ENCODE results near the gene RHOT2.
A peak's percentile ranks its signal among the peaks of the same experiment; 100 is the strongest.

The RHOT2 gene

DNA sequence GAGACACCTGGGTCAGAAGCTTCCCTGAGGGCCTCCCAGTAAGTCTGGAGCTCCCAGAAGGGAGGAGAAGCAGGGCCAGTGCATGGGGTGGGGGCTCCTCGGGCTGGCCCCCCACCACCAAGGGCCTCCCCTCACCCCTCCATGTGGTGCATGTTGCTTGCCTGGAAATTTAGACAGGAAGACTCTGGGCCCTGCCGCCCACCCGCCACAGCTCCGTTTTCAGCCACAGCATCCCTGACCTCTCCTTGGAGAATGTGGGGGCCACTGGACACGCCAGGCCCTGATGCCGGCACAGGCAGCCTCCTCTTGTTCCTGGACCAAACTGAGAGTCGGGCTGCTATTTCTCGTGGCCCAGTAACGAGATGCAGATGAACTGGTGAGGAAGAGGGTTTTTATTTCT is 29.1 kb upstream of the RHOT2 start:
- no peak overlapping the region for H4K8ac ChIP-seq (ENCODE audit: low read length)
- no peak overlapping the region for H3K4me2 ChIP-seq (ENCODE audit: low read length, poor library complexity, severe bottlenecking)
- no peak overlapping the region for H2AK5ac ChIP-seq (ENCODE audit: low read length, severe bottlenecking)
- no peaks in the 10 kb centered on the region for H3K27me3 ChIP-seq (ENCODE audit: control insufficient read depth in 1 of 2, insufficient read depth in 1 of 2, low read length in 2 of 2)
- H3K23ac ChIP-seq (ENCODE audit: low read length in 2 of 2), result no peak overlapping the region
- no peak overlapping the region for H2BK12ac ChIP-seq (ENCODE audit: low read length in 2 of 2)
- H3K9ac ChIP-seq (ENCODE audit: low read length), result no peak overlapping the region
- no peak overlapping the region for H3K27ac ChIP-seq (ENCODE audit: low read length, poor library complexity, severe bottlenecking)
- no peak for DNase-seq
- no peak overlapping the region for H3K4ac ChIP-seq (ENCODE audit: low read depth in 1 of 2, low read length in 2 of 2)
- 89% methylated on average over 7 of the region's 9 CpGs for WGBS
- no peak overlapping the region for H3K4me3 ChIP-seq (ENCODE audit: insufficient read depth in 1 of 2, low read depth in 1 of 2, low read length in 2 of 2)
- peaks cover 3 to 12% of the 10 kb centered on the region in 2 experiments for H3K36me3 ChIP-seq (ENCODE audit: control insufficient read depth in 1 of 2, insufficient read depth in 2 of 2, low read depth in 1 of 2, low read length in 2 of 2)
- no peak overlapping the region for H3K14ac ChIP-seq (ENCODE audit: low read length in 2 of 2)
- H2BK120ac ChIP-seq (ENCODE audit: low read depth, low read length), result no peak overlapping the region
- H3K4me1 ChIP-seq (ENCODE audit: control insufficient read depth, insufficient read depth, low read depth, low read length), result peaks cover 53% of the 10 kb centered on the region
- no peak overlapping the region for H2BK15ac ChIP-seq (ENCODE audit: low read depth, poor library complexity, severe bottlenecking)
- H3K79me1 ChIP-seq (replicated peaks; ENCODE audit: low read length, poor library complexity, severe bottlenecking), result peaks cover 25% of the 10 kb centered on the region
- H3K9me3 ChIP-seq (ENCODE audit: control insufficient read depth, low read length), result no peaks in the 10 kb centered on the region
- no peak overlapping the region for H3K18ac ChIP-seq (ENCODE audit: low read depth in 1 of 2, low read length in 2 of 2)
- H2AFZ ChIP-seq (ENCODE audit: low read depth, low read length), result no peak overlapping the region
- H4K91ac ChIP-seq (ENCODE audit: low read length), result no peak overlapping the region
- no peak overlapping the region for H2BK5ac ChIP-seq (ENCODE audit: low read depth, low read length, poor library complexity, severe bottlenecking)

DNA sequence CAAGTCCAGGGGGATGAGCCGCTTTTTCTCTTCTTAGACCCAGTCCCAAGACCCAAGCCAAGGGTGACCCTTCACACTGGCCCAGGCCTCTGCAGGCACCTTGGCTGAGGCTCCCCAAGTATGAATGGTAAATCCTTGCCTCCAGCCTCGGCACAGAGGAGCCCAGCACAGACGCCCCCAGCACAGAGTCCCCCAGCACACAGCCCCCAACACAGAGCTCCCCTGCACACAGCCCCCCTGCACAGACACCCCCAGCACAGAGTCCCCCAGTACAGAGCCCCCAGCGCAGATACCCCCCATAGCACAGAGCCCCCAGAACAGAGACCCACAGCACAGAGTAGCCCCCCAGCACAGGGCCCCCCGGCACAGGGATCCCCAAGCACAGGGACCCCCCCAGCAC is 27.3 kb upstream of the RHOT2 start:
- Histone ChIP-seq H4K91ac (ENCODE audit: low read length) (no peak overlapping the region), H2BK120ac (ENCODE audit: low read depth, low read length) (peak overlapping the region; percentile 94), H3K79me1 (replicated peaks; ENCODE audit: low read length, poor library complexity, severe bottlenecking) (peaks cover 23% of the 10 kb centered on the region), H3K9me3 (ENCODE audit: control insufficient read depth, low read length) (no peaks in the 10 kb centered on the region), H2BK15ac (ENCODE audit: low read depth, poor library complexity, severe bottlenecking) (no peak overlapping the region), H2AFZ (ENCODE audit: low read depth, low read length) (no peak overlapping the region), H2AK5ac (ENCODE audit: low read length, severe bottlenecking) (no peak overlapping the region), H3K4ac (ENCODE audit: low read depth in 1 of 2, low read length in 2 of 2) (no peak overlapping the region), H3K18ac (ENCODE audit: low read depth in 1 of 2, low read length in 2 of 2) (no peak overlapping the region), H3K23ac (ENCODE audit: low read length in 2 of 2) (no peak overlapping the region), H3K9ac (ENCODE audit: low read length) (no peak overlapping the region), H3K4me1 (ENCODE audit: control insufficient read depth, insufficient read depth, low read depth, low read length) (peaks cover 46% of the 10 kb centered on the region), H3K27ac (ENCODE audit: low read length, poor library complexity, severe bottlenecking) (no peak overlapping the region), H3K36me3 (ENCODE audit: control insufficient read depth in 1 of 2, insufficient read depth in 2 of 2, low read depth in 1 of 2, low read length in 2 of 2) (peaks cover 0 to 7% of the 10 kb centered on the region in 2 experiments), H3K27me3 (ENCODE audit: control insufficient read depth in 1 of 2, insufficient read depth in 1 of 2, low read length in 2 of 2) (no peaks in the 10 kb centered on the region), H2BK12ac (ENCODE audit: low read length in 2 of 2) (peak overlapping the region in 1 of 2 experiments; percentile 59), H3K14ac (ENCODE audit: low read length in 2 of 2) (no peak overlapping the region), H4K8ac (ENCODE audit: low read length) (no peak overlapping the region), H3K4me3 (ENCODE audit: insufficient read depth in 1 of 2, low read depth in 1 of 2, low read length in 2 of 2) (no peak overlapping the region), H3K4me2 (ENCODE audit: low read length, poor library complexity, severe bottlenecking) (no peak overlapping the region), H2BK5ac (ENCODE audit: low read depth, low read length, poor library complexity, severe bottlenecking) (no peak overlapping the region)
- no peak for DNase-seq
- 100% methylated on average over 3 of the region's 5 CpGs for WGBS

DNA sequence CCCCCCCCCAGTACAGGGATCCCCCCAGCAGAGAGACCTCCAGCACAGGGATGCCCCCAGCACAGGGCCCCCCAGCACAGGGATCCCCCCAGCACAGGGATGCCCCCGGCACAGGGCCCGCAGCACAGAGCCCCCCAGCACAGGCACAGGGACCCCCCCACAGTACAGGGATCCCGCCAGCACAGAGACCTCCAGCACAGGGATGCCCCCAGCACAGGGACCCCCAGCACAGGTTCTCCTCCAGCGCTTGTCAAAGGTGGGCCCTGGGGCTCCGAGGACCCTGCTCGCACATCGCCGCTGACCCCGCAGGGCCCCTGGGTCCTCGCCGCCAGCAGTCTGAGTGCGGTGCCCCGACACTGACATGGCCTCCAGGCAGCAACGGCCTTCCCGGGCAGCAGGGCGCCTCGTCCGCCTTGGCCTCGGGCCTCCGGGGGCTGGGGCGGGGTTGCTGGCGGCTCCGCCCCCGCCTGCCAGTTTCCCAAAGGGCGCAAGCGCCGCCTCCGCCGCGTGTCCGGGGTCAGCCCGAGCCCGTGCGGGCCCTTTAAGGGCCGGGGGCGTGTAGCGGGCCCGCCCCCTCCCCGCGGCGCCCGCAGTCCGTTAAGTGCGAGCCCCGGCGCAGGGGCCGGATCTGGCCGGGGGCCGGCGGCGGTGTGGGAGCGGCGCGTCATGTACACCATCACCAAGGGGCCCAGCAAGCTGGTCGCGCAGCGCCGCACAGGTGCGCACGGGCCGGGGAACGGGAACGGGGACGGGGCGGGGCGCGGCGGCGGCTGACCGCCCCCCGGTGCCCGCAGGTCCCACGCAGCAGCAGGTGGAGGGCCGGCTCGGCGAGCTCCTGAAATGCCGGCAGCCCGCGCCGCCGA is 26.4 kb upstream of the RHOT2 start, which contains the start of gene MCRIP2:
Gene MCRIP2 (plus strand): TSS at position 503 of the 863 bp plus-strand sequence. CDS start 164 bp downstream, at position 667.
- Histone ChIP-seq H2BK5ac (ENCODE audit: low read depth, low read length, poor library complexity, severe bottlenecking) (peak within 1 kb of the TSS; percentile 49), H3K9ac (ENCODE audit: low read length) (peak within 1 kb of the TSS; percentile 89), H3K27ac (ENCODE audit: low read length, poor library complexity, severe bottlenecking) (no peak within 1 kb of the TSS), H2BK12ac (ENCODE audit: low read length in 2 of 2) (peak within 1 kb of the TSS; percentile 18 to 84), H3K27me3 (ENCODE audit: control insufficient read depth in 1 of 2, insufficient read depth in 1 of 2, low read length in 2 of 2) (no peaks in the 10 kb centered on the region), H2AFZ (ENCODE audit: low read depth, low read length) (peak within 1 kb of the TSS; percentile 70), H2BK120ac (ENCODE audit: low read depth, low read length) (peak within 1 kb of the TSS; percentile 94), H3K18ac (ENCODE audit: low read depth in 1 of 2, low read length in 2 of 2) (peak within 1 kb of the TSS; percentile 88 to 98), H3K23ac (ENCODE audit: low read length in 2 of 2) (peak within 1 kb of the TSS in 1 of 2 experiments; percentile 83), H4K91ac (ENCODE audit: low read length) (peak within 1 kb of the TSS; percentile 70), H3K4ac (ENCODE audit: low read depth in 1 of 2, low read length in 2 of 2) (peak within 1 kb of the TSS; percentile 83 to 87), H3K4me1 (ENCODE audit: control insufficient read depth, insufficient read depth, low read depth, low read length) (peaks cover 49% of the 10 kb centered on the region), H3K9me3 (ENCODE audit: control insufficient read depth, low read length) (no peaks in the 10 kb centered on the region), H3K36me3 (ENCODE audit: control insufficient read depth in 1 of 2, insufficient read depth in 2 of 2, low read depth in 1 of 2, low read length in 2 of 2) (peaks cover 0 to 14% of the 10 kb centered on the region in 2 experiments), H3K14ac (ENCODE audit: low read length in 2 of 2) (peak within 1 kb of the TSS; percentile 90 to 99), H3K4me3 (ENCODE audit: insufficient read depth in 1 of 2, low read depth in 1 of 2, low read length in 2 of 2) (peak within 1 kb of the TSS; percentile 71 to 83), H2AK5ac (ENCODE audit: low read length, severe bottlenecking) (no peak within 1 kb of the TSS), H3K79me1 (replicated peaks; ENCODE audit: low read length, poor library complexity, severe bottlenecking) (peaks cover 27% of the 10 kb centered on the region), H4K8ac (ENCODE audit: low read length) (peak within 1 kb of the TSS; percentile 99), H2BK15ac (ENCODE audit: low read depth, poor library complexity, severe bottlenecking) (peak within 1 kb of the TSS; percentile 90), H3K4me2 (ENCODE audit: low read length, poor library complexity, severe bottlenecking) (peak within 1 kb of the TSS; percentile 99)
- WGBS, result 2% methylated on average over 61 of the region's 81 CpGs
- DNase-seq, result peak; percentile 69

Data from mesenchymal stem cell (in vitro differentiated cells and primary cell).